Measurements from ENCODE around the gene LAPTM5.

LAPTM5 gene

GRCh38 chr1:30789388-30790255 lies 32.0 kb upstream of the LAPTM5 start:
- peak overlapping the region; percentile 52 to 77 (median 68); a peak in 20 of 22 replicates for H3K4me2 ChIP-seq
- peaks cover 0 to 46% (median 15%) of the 10 kb centered on the region in 11 experiments; a peak in 12 of 22 replicates for H3K27me3 ChIP-seq
- H3K36me3 ChIP-seq = no peaks in the 10 kb centered on the region
- H3K4me1 ChIP-seq = peaks cover 27 to 70% (median 34%) of the 10 kb centered on the region in 10 experiments
- H3K9ac ChIP-seq = no peak overlapping the region
- H3K9me3 ChIP-seq (replicated peaks in 1 of 11) = no peaks in the 10 kb centered on the region
- no peak for TF ChIP-seq Cebpa-rat (IDR thresholded peaks at IDR 0.05)
- no peak overlapping the region; a peak in 1 of 22 replicates for H3K27ac ChIP-seq
- no peak overlapping the region for H3K4me3 ChIP-seq
- H4K20me1 ChIP-seq = peaks cover 0 to 36% (median 7%) of the 10 kb centered on the region in 11 experiments; a peak in 10 of 22 replicates

DNA sequence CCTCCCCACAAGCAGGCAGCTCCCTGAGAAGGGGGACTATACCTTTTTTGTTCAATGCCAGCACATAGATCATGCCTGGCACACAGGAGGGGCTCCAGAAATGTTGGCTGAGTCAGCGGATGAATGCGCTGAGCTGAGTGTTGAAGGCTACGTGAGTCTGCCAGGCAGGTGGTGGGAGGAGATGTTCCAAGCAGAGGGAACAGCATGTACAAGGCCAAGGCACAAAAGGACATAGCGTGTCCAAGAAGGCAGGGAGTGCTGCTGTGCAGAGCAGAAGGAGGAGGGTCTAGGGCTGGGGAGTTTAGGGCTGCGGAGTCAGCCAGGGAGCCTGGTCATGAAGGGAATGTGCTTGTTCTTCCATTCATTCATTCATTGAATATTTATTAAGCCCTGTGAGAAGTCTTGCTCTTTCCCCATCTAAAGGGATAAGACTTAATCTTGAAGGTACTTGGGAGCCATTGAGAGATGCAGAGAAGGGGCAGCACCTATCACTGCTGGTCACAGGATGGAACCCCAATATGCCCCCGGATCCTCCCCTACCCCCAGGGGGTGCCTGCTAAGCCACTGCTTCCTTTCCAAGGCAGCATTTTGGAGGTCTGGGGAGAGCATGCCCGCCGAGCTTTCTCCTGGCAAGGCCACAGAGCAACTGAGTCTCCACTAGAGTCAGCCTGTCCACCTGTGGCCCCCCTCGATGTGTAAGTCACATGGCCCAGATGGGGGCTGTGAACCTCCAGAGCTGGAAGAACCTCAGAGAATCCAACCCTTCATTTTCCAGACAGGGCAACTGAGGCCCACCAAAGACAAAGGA lies 31.2 kb upstream of the LAPTM5 start:
- no peaks in the 10 kb centered on the region for H3K36me3 ChIP-seq
- H3K4me3 ChIP-seq = no peak overlapping the region
- peaks cover 32 to 78% (median 40%) of the 10 kb centered on the region in 10 experiments for H3K4me1 ChIP-seq
- no peak for TF ChIP-seq Cebpa-rat (IDR thresholded peaks at IDR 0.05)
- H3K27ac ChIP-seq = no peak overlapping the region
- peaks cover 0 to 37% (median 15%) of the 10 kb centered on the region in 11 experiments; a peak in 12 of 22 replicates for H3K27me3 ChIP-seq
- H3K9me3 ChIP-seq (replicated peaks in 1 of 11) = no peaks in the 10 kb centered on the region
- no peak overlapping the region for H3K9ac ChIP-seq
- no peak overlapping the region for H3K4me2 ChIP-seq
- H4K20me1 ChIP-seq = peaks cover 0 to 36% (median 7%) of the 10 kb centered on the region in 11 experiments; a peak in 10 of 22 replicates

DNA sequence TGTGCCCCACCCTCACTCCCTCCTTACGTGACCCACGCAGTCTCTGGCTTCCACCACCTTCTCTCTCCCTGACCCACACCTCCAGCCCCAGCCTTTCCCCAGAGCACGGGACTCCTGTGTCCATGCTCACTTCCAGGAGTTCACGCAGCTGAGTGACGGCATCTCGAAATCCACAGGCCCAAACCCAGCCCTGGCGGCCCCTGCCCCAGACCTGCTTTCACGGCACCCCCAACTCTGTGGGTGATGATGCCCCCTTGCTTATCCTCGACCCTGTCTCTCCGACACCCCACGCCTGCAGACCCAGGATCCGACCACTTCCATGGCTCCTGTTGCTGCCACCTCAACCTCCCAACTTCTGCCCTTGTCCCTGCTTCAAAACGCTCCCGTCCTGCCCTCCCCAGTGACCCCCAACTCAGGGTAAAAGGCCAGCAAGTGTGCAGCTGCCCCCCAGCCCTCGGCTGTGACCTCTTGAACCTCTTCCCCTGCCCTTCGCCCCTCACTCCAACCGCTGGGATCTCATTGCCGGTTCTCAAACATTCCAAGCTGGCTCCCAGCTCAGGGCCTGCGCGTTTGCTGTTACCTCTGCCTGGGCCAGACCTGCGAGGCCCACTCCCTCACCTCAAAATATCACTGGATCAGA lies 30.4 kb upstream of the LAPTM5 start:
- 0 out of 22 replicates have a peak overlapping the region, but pooled peaks of 1 of the 11 experiments have one; percentile 80 for H3K4me2 ChIP-seq
- H3K36me3 ChIP-seq = no peaks in the 10 kb centered on the region
- H3K9me3 ChIP-seq (replicated peaks in 1 of 11) = no peaks in the 10 kb centered on the region
- H3K4me1 ChIP-seq = peaks cover 40 to 83% (median 48%) of the 10 kb centered on the region in 10 experiments
- no peak for TF ChIP-seq Cebpa-rat (IDR thresholded peaks at IDR 0.05)
- peaks cover 0 to 29% (median 15%) of the 10 kb centered on the region in 11 experiments; a peak in 11 of 22 replicates for H3K27me3 ChIP-seq
- H3K4me3 ChIP-seq = no peak overlapping the region
- H3K9ac ChIP-seq = 0 out of 22 replicates have a peak overlapping the region, but pooled peaks of 1 of the 11 experiments have one; percentile 5
- no peak overlapping the region for H3K27ac ChIP-seq
- H4K20me1 ChIP-seq = peaks cover 0 to 42% (median 7%) of the 10 kb centered on the region in 11 experiments; a peak in 10 of 22 replicates

DNA sequence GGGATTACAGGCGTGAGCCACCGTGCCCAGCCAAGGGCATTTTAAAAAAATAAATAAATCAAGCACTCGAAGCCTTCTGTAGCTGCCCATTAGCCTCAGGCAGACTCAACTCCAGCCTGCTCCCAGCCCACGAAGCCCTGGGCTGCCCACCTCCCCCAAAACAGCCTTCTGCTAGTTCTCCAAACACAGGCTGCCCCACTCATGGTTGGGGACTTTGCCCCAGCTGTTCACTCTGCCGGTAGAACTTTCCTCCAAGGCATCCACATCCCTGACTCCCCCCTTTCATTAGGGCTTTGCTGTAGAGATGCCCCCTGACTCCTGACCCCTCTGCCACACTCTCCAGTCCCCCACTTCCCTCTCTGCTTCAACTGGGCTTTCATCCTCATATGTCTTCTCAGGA lies 29.7 kb upstream of the LAPTM5 start:
- Histone ChIP-seq H3K9ac (0 out of 22 replicates have a peak overlapping the region, but pooled peaks of 1 of the 11 experiments have one; percentile 5), H3K36me3 (no peaks in the 10 kb centered on the region), H3K4me2 (peak overlapping the region in 4 of 11 experiments; percentile 63 to 83 (median 80); a peak in 6 of 22 replicates), H4K20me1 (peaks cover 0 to 47% (median 8%) of the 10 kb centered on the region in 11 experiments; a peak in 10 of 22 replicates), H3K9me3 (replicated peaks in 1 of 11) (no peaks in the 10 kb centered on the region), H3K4me1 (peaks cover 47 to 83% (median 55%) of the 10 kb centered on the region in 10 experiments), H3K27me3 (peaks cover 0 to 28% (median 15%) of the 10 kb centered on the region in 11 experiments; a peak in 9 of 22 replicates), H3K27ac (no peak overlapping the region), H3K4me3 (no peak overlapping the region)
- TF ChIP-seq Cebpa-rat (IDR thresholded peaks at IDR 0.05) = no peak

- H3K36me3 ChIP-seq = no peaks in the 10 kb centered on the region
- no peak overlapping the region for H3K4me3 ChIP-seq
- H3K4me1 ChIP-seq = peaks cover 42 to 82% (median 51%) of the 10 kb centered on the region in 10 experiments
- no peaks in the 10 kb centered on the region for H3K9me3 ChIP-seq (replicated peaks in 1 of 11)
- peaks cover 0 to 47% (median 5%) of the 10 kb centered on the region in 11 experiments; a peak in 10 of 22 replicates for H4K20me1 ChIP-seq
- H3K9ac ChIP-seq = peak overlapping the region in 4 of 11 experiments; percentile 32 to 62 (median 40); a peak in 6 of 22 replicates
- no peak for TF ChIP-seq Cebpa-rat (IDR thresholded peaks at IDR 0.05)
- peak overlapping the region in 4 of 11 experiments; percentile 10 to 54 (median 48); a peak in 4 of 22 replicates for H3K27ac ChIP-seq
- peaks cover 0 to 28% (median 15%) of the 10 kb centered on the region in 11 experiments; a peak in 8 of 22 replicates for H3K27me3 ChIP-seq
- H3K4me2 ChIP-seq = peak overlapping the region; percentile 53 to 83 (median 59)
Observed at GRCh38 chr1:30786264-30786991, 28.9 kb upstream of the LAPTM5 start.

- Histone ChIP-seq H4K20me1 (peaks cover 0 to 41% (median 0%) of the 10 kb centered on the region in 11 experiments; a peak in 6 of 22 replicates), H3K27me3 (peaks cover 0 to 28% (median 15%) of the 10 kb centered on the region in 11 experiments; a peak in 8 of 22 replicates), H3K36me3 (no peaks in the 10 kb centered on the region), H3K4me2 (peak overlapping the region in 3 of 11 experiments; percentile 62 to 83 (median 80); a peak in 6 of 22 replicates), H3K4me1 (peaks cover 36 to 82% (median 48%) of the 10 kb centered on the region in 10 experiments), H3K9ac (peak overlapping the region in 1 of 11 experiments; percentile 10; a peak in 1 of 22 replicates), H3K27ac (no peak overlapping the region), H3K9me3 (replicated peaks in 1 of 11) (no peaks in the 10 kb centered on the region), H3K4me3 (no peak overlapping the region)
- no peak for TF ChIP-seq Cebpa-rat (IDR thresholded peaks at IDR 0.05)
Observed at GRCh38 chr1:30785714-30786113, 28.1 kb upstream of the LAPTM5 start.

GRCh38 chr1:30785181-30785580 lies 27.6 kb upstream of the LAPTM5 start:
- Histone ChIP-seq H3K9me3 (replicated peaks in 1 of 11) (no peaks in the 10 kb centered on the region), H3K9ac (peak overlapping the region in 1 of 11 experiments; percentile 10; a peak in 1 of 22 replicates), H3K27me3 (peaks cover 0 to 28% (median 15%) of the 10 kb centered on the region in 11 experiments; a peak in 8 of 22 replicates), H3K4me1 (peaks cover 36 to 82% (median 48%) of the 10 kb centered on the region in 10 experiments), H3K36me3 (no peaks in the 10 kb centered on the region), H4K20me1 (peaks cover 0 to 37% (median 0%) of the 10 kb centered on the region in 11 experiments; a peak in 5 of 22 replicates), H3K4me3 (no peak overlapping the region), H3K4me2 (peak overlapping the region in 3 of 11 experiments; percentile 62 to 83 (median 80); a peak in 5 of 22 replicates), H3K27ac (no peak overlapping the region)
- no peak for TF ChIP-seq Cebpa-rat (IDR thresholded peaks at IDR 0.05)
